Measurements from ENCODE around the gene BLNK.

BLNK gene

DNA sequence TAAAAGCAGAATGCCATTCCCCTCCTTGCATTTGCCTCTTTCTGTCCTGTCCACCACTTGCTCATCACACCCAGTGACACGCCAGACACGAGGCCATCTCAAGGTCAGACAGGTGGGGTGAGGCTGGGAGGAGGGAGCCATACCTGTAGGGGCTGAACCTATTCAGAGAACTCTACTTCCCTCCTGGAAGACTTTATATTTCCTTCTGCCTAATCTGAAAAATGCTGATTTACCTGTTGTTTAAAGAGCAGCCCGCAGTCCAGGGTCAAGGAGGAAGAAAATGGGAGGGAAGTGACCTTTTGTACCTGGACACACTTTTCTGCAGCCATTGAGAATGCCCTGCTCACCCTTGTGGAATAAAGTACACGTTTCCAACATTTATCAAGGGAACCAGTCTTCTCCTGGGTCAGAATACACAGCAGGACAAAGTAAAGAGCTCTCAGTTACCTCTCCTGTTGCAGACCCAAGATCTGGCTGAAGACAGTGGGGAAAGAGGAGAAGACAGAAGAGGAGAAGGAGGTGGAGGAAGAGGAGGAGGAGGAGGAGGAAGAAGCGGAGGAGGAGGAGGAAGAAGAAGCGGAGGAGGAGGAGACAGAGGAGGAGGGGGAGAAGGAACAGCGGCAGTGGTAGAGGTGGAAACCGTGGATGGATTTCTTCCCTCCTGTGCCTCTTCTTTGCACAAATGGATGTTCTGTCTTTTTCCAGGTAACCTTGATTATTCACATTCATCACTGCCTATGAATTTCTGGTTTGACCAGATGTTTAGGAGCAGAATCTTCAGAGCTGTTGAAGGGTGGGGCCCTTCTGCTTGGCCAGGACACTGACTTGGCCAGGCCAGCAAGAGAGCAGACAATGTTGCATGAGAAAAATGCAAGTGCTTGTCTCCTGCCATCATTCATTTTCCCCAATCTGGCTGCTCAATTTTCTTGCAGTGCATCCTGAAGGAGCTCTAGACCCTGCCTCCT is 1.2 kb upstream of the BLNK start:
- Histone ChIP-seq H3K4me1 (ENCODE audit: control insufficient read depth, insufficient read depth, low read length) (peaks cover 8% of the 10 kb centered on the region), H3K27me3 (ENCODE audit: control insufficient read depth in 1 of 2, insufficient read depth in 2 of 2, low read length in 2 of 2) (no peaks in the 10 kb centered on the region), H3K36me3 (ENCODE audit: control insufficient read depth in 2 of 2, insufficient read depth in 2 of 2, low read length in 2 of 2) (no peaks in the 10 kb centered on the region), H3K9ac (ENCODE audit: low read length in 2 of 2) (no peak overlapping the region), H3K4me3 (ENCODE audit: low read length in 2 of 2) (no peak overlapping the region), H3K9me3 (ENCODE audit: control insufficient read depth in 2 of 2, low read length in 2 of 2) (no peaks in the 10 kb centered on the region), H3K27ac (ENCODE audit: low read length) (no peak overlapping the region)

GRCh38 chr10:96270571-96270970 is 798 bp downstream of the BLNK start:
- Histone ChIP-seq H3K9ac (ENCODE audit: low read length in 2 of 2) (no peak overlapping the region), H3K9me3 (ENCODE audit: control insufficient read depth in 2 of 2, low read length in 2 of 2) (no peaks in the 10 kb centered on the region), H3K4me3 (ENCODE audit: low read length in 2 of 2) (no peak overlapping the region), H3K27me3 (ENCODE audit: control insufficient read depth in 1 of 2, insufficient read depth in 2 of 2, low read length in 2 of 2) (no peaks in the 10 kb centered on the region), H3K36me3 (ENCODE audit: control insufficient read depth in 2 of 2, insufficient read depth in 2 of 2, low read length in 2 of 2) (no peaks in the 10 kb centered on the region), H3K4me1 (ENCODE audit: control insufficient read depth, insufficient read depth, low read length) (no peaks in the 10 kb centered on the region), H3K27ac (ENCODE audit: low read length) (no peak overlapping the region)

GRCh38 chr10:96269438-96270300 is 1.7 kb downstream of the BLNK start:
- Histone ChIP-seq H3K27ac (ENCODE audit: low read length) (no peak overlapping the region), H3K4me1 (ENCODE audit: control insufficient read depth, insufficient read depth, low read length) (no peaks in the 10 kb centered on the region), H3K9ac (ENCODE audit: low read length in 2 of 2) (no peak overlapping the region), H3K4me3 (ENCODE audit: low read length in 2 of 2) (no peak overlapping the region), H3K9me3 (ENCODE audit: control insufficient read depth in 2 of 2, low read length in 2 of 2) (no peaks in the 10 kb centered on the region), H3K36me3 (ENCODE audit: control insufficient read depth in 2 of 2, insufficient read depth in 2 of 2, low read length in 2 of 2) (no peaks in the 10 kb centered on the region), H3K27me3 (ENCODE audit: control insufficient read depth in 1 of 2, insufficient read depth in 2 of 2, low read length in 2 of 2) (no peaks in the 10 kb centered on the region)

DNA sequence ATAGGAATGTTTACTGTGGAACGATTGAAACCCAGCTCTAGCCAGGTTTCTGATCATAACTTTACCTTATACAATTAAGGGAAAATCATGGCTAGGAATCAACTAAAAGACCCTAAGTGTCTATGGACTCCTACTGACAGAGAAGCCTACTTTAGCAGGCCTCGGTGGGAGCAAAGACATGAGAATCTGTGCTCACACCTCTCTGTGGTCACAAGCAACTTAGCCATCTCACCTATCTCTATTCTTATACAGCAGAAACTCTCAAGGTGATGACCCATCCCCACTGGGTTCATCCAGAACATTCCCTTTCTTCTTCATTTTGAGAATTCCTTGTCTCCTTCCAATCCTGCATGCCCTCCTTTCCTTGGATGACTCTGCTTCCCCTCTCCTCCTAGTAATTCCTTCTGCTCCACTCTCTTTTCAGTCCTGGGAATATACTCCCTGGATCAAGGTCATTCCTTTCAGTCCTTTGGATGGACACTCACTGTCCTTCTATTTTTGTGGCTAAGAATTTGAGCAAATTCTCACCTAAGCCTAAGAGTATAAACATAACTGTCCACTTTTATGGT is 2.9 kb downstream of the BLNK start:
- Histone ChIP-seq H3K27me3 (ENCODE audit: control insufficient read depth in 1 of 2, insufficient read depth in 2 of 2, low read length in 2 of 2) (no peaks in the 10 kb centered on the region), H3K4me1 (ENCODE audit: control insufficient read depth, insufficient read depth, low read length) (no peaks in the 10 kb centered on the region), H3K36me3 (ENCODE audit: control insufficient read depth in 2 of 2, insufficient read depth in 2 of 2, low read length in 2 of 2) (no peaks in the 10 kb centered on the region), H3K9ac (ENCODE audit: low read length in 2 of 2) (no peak overlapping the region), H3K9me3 (ENCODE audit: control insufficient read depth in 2 of 2, low read length in 2 of 2) (no peaks in the 10 kb centered on the region), H3K4me3 (ENCODE audit: low read length in 2 of 2) (no peak overlapping the region), H3K27ac (ENCODE audit: low read length) (no peak overlapping the region)

DNA sequence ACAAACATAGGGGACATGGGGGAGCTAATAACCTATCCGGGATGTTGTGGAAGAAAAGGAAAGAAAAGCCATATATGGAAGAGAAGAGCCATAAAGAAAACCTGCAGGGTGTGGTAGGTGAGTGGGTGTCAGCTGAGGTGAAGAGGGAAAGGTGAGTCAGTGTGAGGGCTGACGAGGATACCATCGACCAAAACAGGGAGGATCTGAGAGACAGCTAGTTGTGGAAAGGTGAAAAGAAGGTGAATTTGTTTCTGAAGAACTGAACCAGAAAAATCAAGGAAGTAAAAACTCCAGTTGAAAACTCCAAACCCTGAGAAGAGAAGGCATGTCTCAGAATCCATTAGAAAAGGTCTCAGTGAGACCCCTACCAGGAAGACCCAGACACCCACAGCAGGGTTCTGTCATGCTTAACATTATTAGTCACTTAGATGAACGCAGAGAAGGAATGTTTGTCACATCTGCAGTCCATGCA is 4.1 kb downstream of the BLNK start:
- H3K9ac ChIP-seq (ENCODE audit: low read length in 2 of 2), result no peak overlapping the region
- no peaks in the 10 kb centered on the region for H3K4me1 ChIP-seq (ENCODE audit: control insufficient read depth, insufficient read depth, low read length)
- H3K9me3 ChIP-seq (ENCODE audit: control insufficient read depth in 2 of 2, low read length in 2 of 2), result no peaks in the 10 kb centered on the region
- no peaks in the 10 kb centered on the region for H3K36me3 ChIP-seq (ENCODE audit: control insufficient read depth in 2 of 2, insufficient read depth in 2 of 2, low read length in 2 of 2)
- no peak overlapping the region for H3K27ac ChIP-seq (ENCODE audit: low read length)
- H3K27me3 ChIP-seq (ENCODE audit: control insufficient read depth in 1 of 2, insufficient read depth in 2 of 2, low read length in 2 of 2), result peaks cover 0 to 4% of the 10 kb centered on the region in 2 donors
- H3K4me3 ChIP-seq (ENCODE audit: low read length in 2 of 2), result no peak overlapping the region

DNA sequence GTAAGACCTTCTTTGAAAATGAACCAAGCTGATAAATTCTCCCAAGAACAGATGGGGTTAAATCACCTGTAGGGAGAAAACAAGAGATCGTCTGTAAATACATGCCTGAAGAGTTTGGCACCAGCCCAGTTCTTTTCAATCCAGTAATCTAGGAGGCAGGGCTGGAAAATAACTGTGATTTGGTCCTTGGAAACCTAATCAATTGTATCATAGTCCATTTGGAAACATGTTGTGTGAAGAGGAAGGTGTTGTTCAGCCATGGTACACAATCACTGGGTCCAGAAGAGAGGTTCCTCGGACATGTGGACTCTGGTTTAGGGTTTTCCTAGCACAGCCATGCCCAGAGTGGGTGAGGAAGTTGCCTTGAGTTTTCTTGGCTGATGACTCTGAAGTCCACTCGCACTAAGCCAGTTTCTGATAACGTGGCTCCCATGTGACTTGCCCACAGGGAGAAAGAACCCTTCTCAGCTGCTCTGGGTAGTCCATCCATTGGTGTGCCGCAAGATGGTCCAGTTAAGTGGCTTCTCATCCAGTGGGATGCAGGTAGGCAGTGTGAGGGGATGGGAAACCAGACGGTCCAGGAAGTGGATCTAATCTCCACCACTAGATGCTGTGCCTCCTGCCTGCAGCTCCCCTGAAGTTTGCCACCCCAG is 5.1 kb downstream of the BLNK start:
- Histone ChIP-seq H3K27me3 (ENCODE audit: control insufficient read depth in 1 of 2, insufficient read depth in 2 of 2, low read length in 2 of 2) (peaks cover 0 to 4% of the 10 kb centered on the region in 2 donors), H3K27ac (ENCODE audit: low read length) (no peak overlapping the region), H3K9ac (ENCODE audit: low read length in 2 of 2) (no peak overlapping the region), H3K4me3 (ENCODE audit: low read length in 2 of 2) (no peak overlapping the region), H3K4me1 (ENCODE audit: control insufficient read depth, insufficient read depth, low read length) (no peaks in the 10 kb centered on the region), H3K9me3 (ENCODE audit: control insufficient read depth in 2 of 2, low read length in 2 of 2) (no peaks in the 10 kb centered on the region), H3K36me3 (ENCODE audit: control insufficient read depth in 2 of 2, insufficient read depth in 2 of 2, low read length in 2 of 2) (no peaks in the 10 kb centered on the region)

- Histone ChIP-seq H3K27me3 (ENCODE audit: control insufficient read depth in 1 of 2, insufficient read depth in 2 of 2, low read length in 2 of 2) (peaks cover 0 to 4% of the 10 kb centered on the region in 2 donors), H3K4me1 (ENCODE audit: control insufficient read depth, insufficient read depth, low read length) (no peaks in the 10 kb centered on the region), H3K27ac (ENCODE audit: low read length) (no peak overlapping the region), H3K9ac (ENCODE audit: low read length in 2 of 2) (no peak overlapping the region), H3K9me3 (ENCODE audit: control insufficient read depth in 2 of 2, low read length in 2 of 2) (no peaks in the 10 kb centered on the region), H3K4me3 (ENCODE audit: low read length in 2 of 2) (no peak overlapping the region), H3K36me3 (ENCODE audit: control insufficient read depth in 2 of 2, insufficient read depth in 2 of 2, low read length in 2 of 2) (no peaks in the 10 kb centered on the region)
These were observed 6.4 kb downstream of the BLNK start for GRCh38 chr10:96264938-96265337.

- H3K4me3 ChIP-seq (ENCODE audit: low read length in 2 of 2), result no peak overlapping the region
- no peak overlapping the region for H3K27ac ChIP-seq (ENCODE audit: low read length)
- H3K27me3 ChIP-seq (ENCODE audit: control insufficient read depth in 1 of 2, insufficient read depth in 2 of 2, low read length in 2 of 2), result peaks cover 0 to 4% of the 10 kb centered on the region in 2 donors
- no peak overlapping the region for H3K9ac ChIP-seq (ENCODE audit: low read length in 2 of 2)
- no peaks in the 10 kb centered on the region for H3K9me3 ChIP-seq (ENCODE audit: control insufficient read depth in 2 of 2, low read length in 2 of 2)
- H3K36me3 ChIP-seq (ENCODE audit: control insufficient read depth in 2 of 2, insufficient read depth in 2 of 2, low read length in 2 of 2), result no peaks in the 10 kb centered on the region
- H3K4me1 ChIP-seq (ENCODE audit: control insufficient read depth, insufficient read depth, low read length), result no peaks in the 10 kb centered on the region
These were observed 7.7 kb downstream of the BLNK start for GRCh38 chr10:96263669-96264068.

- H3K9ac ChIP-seq (ENCODE audit: low read length in 2 of 2), result no peak overlapping the region
These were observed 8.2 kb downstream of the BLNK start for GRCh38 chr10:96263176-96263575.

DNA sequence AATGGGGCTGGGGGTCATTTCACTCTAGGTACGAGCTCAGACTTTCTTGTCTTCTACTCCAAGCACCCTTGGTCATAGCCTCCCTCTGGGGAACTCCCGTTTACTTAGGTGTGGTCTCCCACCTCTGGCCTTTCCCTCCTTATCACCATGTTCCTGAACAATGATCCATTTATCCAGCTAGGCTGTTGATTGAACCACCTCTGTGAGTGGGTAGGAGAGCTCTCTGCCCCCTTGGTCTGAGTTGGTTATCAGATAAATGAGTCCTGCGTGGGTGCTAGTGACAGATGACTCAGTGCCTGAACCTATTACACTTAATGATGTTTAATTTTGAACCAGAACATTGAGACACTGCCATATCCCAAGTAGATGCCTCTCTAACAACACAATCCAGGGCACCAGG is 9.4 kb downstream of the BLNK start:
- Histone ChIP-seq H3K36me3 (ENCODE audit: control insufficient read depth in 2 of 2, insufficient read depth in 2 of 2, low read length in 2 of 2) (no peaks in the 10 kb centered on the region), H3K9me3 (ENCODE audit: control insufficient read depth in 2 of 2, low read length in 2 of 2) (no peaks in the 10 kb centered on the region), H3K4me1 (ENCODE audit: control insufficient read depth, insufficient read depth, low read length) (peaks cover 2% of the 10 kb centered on the region), H3K27ac (ENCODE audit: low read length) (no peak overlapping the region), H3K27me3 (ENCODE audit: control insufficient read depth in 1 of 2, insufficient read depth in 2 of 2, low read length in 2 of 2) (peaks cover 0 to 4% of the 10 kb centered on the region in 2 donors), H3K4me3 (ENCODE audit: low read length in 2 of 2) (no peak overlapping the region), H3K9ac (ENCODE audit: low read length in 2 of 2) (no peak overlapping the region)

More at GRCh38 chr10:96263176-96263575, 8.2 kb downstream of the BLNK start:
- Histone ChIP-seq H3K4me3 (ENCODE audit: low read length in 2 of 2) (no peak overlapping the region), H3K27me3 (ENCODE audit: control insufficient read depth in 1 of 2, insufficient read depth in 2 of 2, low read length in 2 of 2) (peaks cover 0 to 4% of the 10 kb centered on the region in 2 donors), H3K9me3 (ENCODE audit: control insufficient read depth in 2 of 2, low read length in 2 of 2) (no peaks in the 10 kb centered on the region), H3K27ac (ENCODE audit: low read length) (no peak overlapping the region), H3K36me3 (ENCODE audit: control insufficient read depth in 2 of 2, insufficient read depth in 2 of 2, low read length in 2 of 2) (no peaks in the 10 kb centered on the region), H3K4me1 (ENCODE audit: control insufficient read depth, insufficient read depth, low read length) (no peaks in the 10 kb centered on the region)

All from stomach smooth muscle (tissue), 2 donors.